Liver (tissue), 3 donors: ENCODE measurements around the gene PSTK.

Experiments
- FOXA1 ChIP-seq: IDR thresholded peaks from 2 replicates; pipeline ENCODE4 v1.6.1; 2016; ENCODE audit warnings: antibody characterized with exemption
- JUND ChIP-seq, 2 donors: IDR thresholded peaks; 2 replicates each; pipeline ENCODE4 v1.6.1; 2016; ENCODE audit warnings: antibody characterized with exemption in 2 of 2
- YY1 ChIP-seq: IDR thresholded peaks from 2 replicates; pipeline ENCODE4 v1.6.1; 2016; ENCODE audit warnings: antibody characterized with exemption, mild to moderate bottlenecking
- TF ChIP-seq, protein P1 (sequence below): fragments of 150-350 bp; IDR thresholded peaks from 2 replicates; pipeline ENCODE4 v1.5.1; 2017; ENCODE audit warnings: improper control_type of control experiment, low read depth, low read length; ENCODE audit not compliant: missing input control
- donor health status: healthy.
- donor health status: healthy.

- TF ChIP-seq, protein P1, sequence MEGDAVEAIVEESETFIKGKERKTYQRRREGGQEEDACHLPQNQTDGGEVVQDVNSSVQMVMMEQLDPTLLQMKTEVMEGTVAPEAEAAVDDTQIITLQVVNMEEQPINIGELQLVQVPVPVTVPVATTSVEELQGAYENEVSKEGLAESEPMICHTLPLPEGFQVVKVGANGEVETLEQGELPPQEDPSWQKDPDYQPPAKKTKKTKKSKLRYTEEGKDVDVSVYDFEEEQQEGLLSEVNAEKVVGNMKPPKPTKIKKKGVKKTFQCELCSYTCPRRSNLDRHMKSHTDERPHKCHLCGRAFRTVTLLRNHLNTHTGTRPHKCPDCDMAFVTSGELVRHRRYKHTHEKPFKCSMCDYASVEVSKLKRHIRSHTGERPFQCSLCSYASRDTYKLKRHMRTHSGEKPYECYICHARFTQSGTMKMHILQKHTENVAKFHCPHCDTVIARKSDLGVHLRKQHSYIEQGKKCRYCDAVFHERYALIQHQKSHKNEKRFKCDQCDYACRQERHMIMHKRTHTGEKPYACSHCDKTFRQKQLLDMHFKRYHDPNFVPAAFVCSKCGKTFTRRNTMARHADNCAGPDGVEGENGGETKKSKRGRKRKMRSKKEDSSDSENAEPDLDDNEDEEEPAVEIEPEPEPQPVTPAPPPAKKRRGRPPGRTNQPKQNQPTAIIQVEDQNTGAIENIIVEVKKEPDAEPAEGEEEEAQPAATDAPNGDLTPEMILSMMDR, result no peak
- peak; percentile 95 for TF ChIP-seq YY1
- TF ChIP-seq FOXA1, result no peak
- no peak for TF ChIP-seq JUND (IDR thresholded peaks at IDR 0.05)
Measured at GRCh38 chr10:122953902-122954730, 26.1 kb upstream of the PSTK start, which contains the start of gene C10orf88.
